Measurements from ENCODE around the gene GTSE1. TPM values are rescaled to one million over a fixed set of nuclear protein-coding genes. Genes with fewer than 3 reads are reported as not detected.
A peak's percentile ranks its signal among the peaks of the same experiment; 100 is the strongest.

The GTSE1 gene
- total and polyA plus RNA-seq, 2 of the 13 experiments (the other 11 are each of a cell fraction or from before 2014, with no cell fraction given), result 10.7 to 13.5 TPM

- Histone ChIP-seq H2AFZ (ENCODE audit: low read length) (no peak overlapping the region), H4K20me1 (ENCODE audit: insufficient read depth, low read length) (no peaks in the 10 kb centered on the region), H3K27me3 (ENCODE audit: control insufficient read depth in 1 of 2, insufficient read depth in 2 of 2, low read length in 2 of 2) (no peaks in the 10 kb centered on the region; a peak in 1 of 5 replicates), H3K27ac (ENCODE audit: extremely low read length, insufficient read depth, low read length) (no peak overlapping the region), H3K79me2 (ENCODE audit: insufficient read depth, low read length) (no peaks in the 10 kb centered on the region), H3K9ac (ENCODE audit: insufficient read depth, low read depth, low read length) (no peak overlapping the region), H3K9me3 (ENCODE audit: low read length) (no peaks in the 10 kb centered on the region), H3K4me2 (ENCODE audit: low read depth, low read length) (no peak overlapping the region), H3K4me1 (ENCODE audit: insufficient read depth, low read length) (peaks cover 10% of the 10 kb centered on the region), H3K36me3 (replicated peaks in 1 of 2; ENCODE audit: control insufficient read depth in 1 of 2, insufficient read depth in 2 of 2, low read length in 2 of 2) (peaks cover 33 to 62% of the 10 kb centered on the region in 2 experiments), H3K4me3 (replicated peaks in 1 of 3; ENCODE audit: insufficient read depth in 1 of 3, low read depth in 2 of 3, low read length in 3 of 3) (no peak overlapping the region)
- WGBS (ENCODE audit: low lambda C conversion rate), result over 99% methylated on average over 20 of the region's 23 CpGs
- no peak for DNase-seq (ENCODE audit: low spot score)
- CTCF ChIA-PET (ENCODE audit: low intra/inter-chr PET ratio, low total read pairs), result no interaction called here
- no TSS peak for BruUV-seq (replicated peaks)
- in situ Hi-C loops (cut with HindIII; ENCODE audit: extremely low pct_ligation_motif_present, low pct_unique_long_range_greater_than_20kb), result no loop called here
- POLR2A ChIA-PET, result interaction anchor here (1.9 to 2.7 kb wide), 2 partner anchors 13 to 23 kb away, joined by 8 to 9 read pairs; partner anchors contain the start of gene TTC38
- no peak for ATAC-seq
- intact Hi-C loops (cut with micrococcal nuclease; ENCODE audit: unreplicated experiment), result no loop called here
- no peak for FAIRE-seq
- TF ChIP-seq EHMT2 (IDR thresholded peaks at IDR 0.05; ENCODE audit: borderline replicate concordance, low read depth, low read length), result no peak
- peak; percentile 78 for TF ChIP-seq AGO2 (optimal IDR thresholded peaks at IDR 0.05; ENCODE audit: low read depth, low read length)
- TF ChIP-seq RBFOX2 (IDR thresholded peaks at IDR 0.05; ENCODE audit: low read depth, low read length), result peak; percentile 46; the same call in 1 of the 2 replicates
Observed at GRCh38 chr22:46290843-46291785, 5.6 kb upstream of the GTSE1 start.

- H3K9ac ChIP-seq (ENCODE audit: insufficient read depth, low read depth, low read length), result no peak overlapping the region
- H3K4me2 ChIP-seq (ENCODE audit: low read depth, low read length), result no peak overlapping the region
- H3K9me3 ChIP-seq (ENCODE audit: low read length), result no peaks in the 10 kb centered on the region
- POLR2A ChIA-PET, result no interaction called here
- peaks cover 11% of the 10 kb centered on the region for H3K4me1 ChIP-seq (ENCODE audit: insufficient read depth, low read length)
- ATAC-seq, result no peak
- no peak for TF ChIP-seq ZNF280D (CRISPR knock-in tag; IDR thresholded peaks at IDR 0.05)
- TF ChIP-seq ZNF264 (CRISPR knock-in tag; IDR thresholded peaks at IDR 0.05), result peak; percentile 98
- no peaks in the 10 kb centered on the region; a peak in 1 of 5 replicates for H3K27me3 ChIP-seq (ENCODE audit: control insufficient read depth in 1 of 2, insufficient read depth in 2 of 2, low read length in 2 of 2)
- FAIRE-seq, result no peak
- in situ Hi-C loops (cut with HindIII; ENCODE audit: extremely low pct_ligation_motif_present, low pct_unique_long_range_greater_than_20kb), result no loop called here
- no peak overlapping the region for H2AFZ ChIP-seq (ENCODE audit: low read length)
- no TSS peak for BruUV-seq (replicated peaks)
- DNase-seq (ENCODE audit: low spot score), result no peak
- H3K79me2 ChIP-seq (ENCODE audit: insufficient read depth, low read length), result no peaks in the 10 kb centered on the region
- no peak overlapping the region for H3K4me3 ChIP-seq (replicated peaks in 1 of 3; ENCODE audit: insufficient read depth in 1 of 3, low read depth in 2 of 3, low read length in 3 of 3)
- H3K27ac ChIP-seq (ENCODE audit: extremely low read length, insufficient read depth, low read length), result no peak overlapping the region
- CTCF ChIA-PET (ENCODE audit: low intra/inter-chr PET ratio, low total read pairs), result no interaction called here
- H3K36me3 ChIP-seq (replicated peaks in 1 of 2; ENCODE audit: control insufficient read depth in 1 of 2, insufficient read depth in 2 of 2, low read length in 2 of 2), result peaks cover 26 to 52% of the 10 kb centered on the region in 2 experiments
- intact Hi-C loops (cut with micrococcal nuclease; ENCODE audit: unreplicated experiment), result no loop called here
- WGBS (ENCODE audit: low lambda C conversion rate), result 99% methylated on average over 3 of the region's 3 CpGs
- no peaks in the 10 kb centered on the region for H4K20me1 ChIP-seq (ENCODE audit: insufficient read depth, low read length)
Observed at GRCh38 chr22:46292173-46292572, 4.5 kb upstream of the GTSE1 start.

All from HepG2 (cell line).